Ishikawa (cell line): ENCODE results near the gene HBEGF.

Experiments
- CEBPB ChIP-seq: IDR thresholded peaks from 2 replicates; pipeline ENCODE4 v1.6.1; 2012
- CREB1 ChIP-seq: IDR thresholded peaks from 2 replicates; pipeline ENCODE4 v1.6.1; 2012; ENCODE audit warnings: low read depth
- EGR1 ChIP-seq: IDR thresholded peaks from 2 replicates; pipeline ENCODE4 v1.6.1; 2012
- EP300 ChIP-seq: IDR thresholded peaks from 2 replicates; pipeline ENCODE4 v1.6.1; 2012; ENCODE audit warnings: borderline replicate concordance
- MAX ChIP-seq: IDR thresholded peaks from 2 replicates; pipeline ENCODE4 v1.6.1; 2012
- NFIC ChIP-seq: IDR thresholded peaks from 2 replicates; pipeline ENCODE4 v1.6.1; 2012
- RAD21 ChIP-seq: IDR thresholded peaks from 2 replicates; pipeline ENCODE4 v1.6.1; 2012; ENCODE audit warnings: low read depth
- REST ChIP-seq: IDR thresholded peaks from 2 replicates; pipeline ENCODE4 v1.6.1; 2012; ENCODE audit warnings: low read depth, mild to moderate bottlenecking
- TAF1 ChIP-seq: IDR thresholded peaks from 2 replicates; pipeline ENCODE4 v1.6.1; 2012; ENCODE audit warnings: low read depth, mild to moderate bottlenecking
- TEAD4 ChIP-seq: IDR thresholded peaks from 2 replicates; pipeline ENCODE4 v1.6.1; 2012
- YY1 ChIP-seq: IDR thresholded peaks from 2 replicates; pipeline ENCODE4 v1.6.1; 2012; ENCODE audit warnings: low read depth

GRCh38 chr5:140346348-140347221 is at the start of gene HBEGF:
- TF ChIP-seq MAX (peak; percentile 64; the same call in 1 of the 2 replicates), NFIC (no peak; the same call in 1 of the 2 replicates), EGR1 (no peak), YY1 (0 out of 2 replicates have a peak, but pooled peaks have one; percentile 38), TEAD4 (no peak), RAD21 (peak; percentile 27; the same call in 1 of the 2 replicates), EP300 (no peak; the same call in 1 of the 2 replicates), CEBPB (no peak), CREB1 (no peak), TAF1 (peak; percentile 51; the same call in 1 of the 2 replicates), REST (no peak)
